ENCODE results near the gene BRAT1. TPM values are rescaled to one million over a fixed set of nuclear protein-coding genes. Genes with fewer than 3 reads are reported as not detected.

The BRAT1 gene
- total and polyA plus RNA-seq, 2 experiments from 2014 or later = 32.5 to 76.8 TPM

DNA sequence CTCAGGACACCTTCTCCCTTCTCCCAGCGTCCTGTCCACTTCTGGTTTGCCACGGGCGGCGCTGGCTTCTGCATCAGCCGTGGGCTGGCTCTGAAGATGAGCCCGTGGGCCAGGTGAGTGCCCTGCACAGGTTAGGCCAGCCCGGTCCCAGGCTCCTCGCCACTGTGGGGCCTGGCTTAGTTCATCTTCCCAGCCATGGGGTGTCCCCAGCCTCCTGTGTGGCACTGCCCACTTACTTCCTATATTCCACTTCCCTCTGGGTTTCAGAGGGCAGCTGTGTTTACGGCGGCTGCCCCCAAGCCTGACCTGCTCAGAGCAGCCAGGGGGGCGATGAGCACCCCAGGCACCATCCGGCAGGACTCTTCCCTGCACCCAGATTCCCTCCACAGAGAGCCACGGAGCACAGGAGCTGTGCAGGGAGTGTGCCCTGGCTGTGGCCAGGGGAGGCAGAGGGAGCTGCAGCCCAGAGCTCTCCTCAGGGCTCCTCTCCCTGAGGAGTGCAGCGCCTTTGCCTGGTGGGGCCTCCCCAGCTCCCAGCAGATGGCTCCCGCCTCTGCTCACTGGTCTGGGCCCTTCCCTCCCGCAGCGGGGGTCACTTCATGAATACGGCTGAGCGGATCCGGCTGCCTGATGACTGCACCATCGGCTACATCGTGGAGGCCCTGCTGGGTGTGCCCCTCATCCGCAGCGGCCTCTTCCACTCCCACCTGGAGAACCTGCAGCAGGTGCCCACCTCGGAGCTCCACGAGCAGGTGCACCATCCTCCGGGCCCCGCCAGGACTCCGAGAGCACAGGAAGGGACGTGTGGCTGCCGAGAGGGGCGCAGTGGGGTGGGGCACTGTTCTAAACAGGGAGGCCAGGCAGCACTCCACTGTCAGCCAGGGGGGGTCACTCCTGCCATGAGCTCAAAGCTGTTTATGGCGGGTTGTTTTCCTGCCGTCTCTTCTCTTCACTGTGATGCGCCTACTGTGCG lies 29.4 kb downstream of the BRAT1 start:
- Histone ChIP-seq H3F3A (replicated peaks; ENCODE audit: low read depth) (0 out of 2 replicates have a peak, but pooled peaks cover 6% of the 10 kb centered on the region), H3K4me3 (no peak overlapping the region; the same call in 1 of the 2 replicates), H4K20me1 (replicated peaks; ENCODE audit: insufficient read depth) (no peaks in the 10 kb centered on the region), H3K79me2 (replicated peaks; ENCODE audit: insufficient read depth) (peaks cover 10% of the 10 kb centered on the region), H3K4me2 (peak overlapping the region; percentile 92; the same call in 1 of the 2 replicates), H3K9me2 (ENCODE audit: insufficient read depth) (no peaks in the 10 kb centered on the region), H3K27ac (ENCODE audit: low read depth) (0 out of 2 replicates have a peak overlapping the region, but pooled peaks have one; percentile 26), H3K4me1 (ENCODE audit: insufficient read depth) (peaks cover 49% of the 10 kb centered on the region), H3K36me3 (ENCODE audit: insufficient read depth) (no peaks in the 10 kb centered on the region; the same call in 1 of the 2 replicates), H2AFZ (no peak overlapping the region), H3K27me3 (ENCODE audit: insufficient read depth) (peaks cover under 1% of the 10 kb centered on the region)
- no peak for TF ChIP-seq CREB1 (CRISPR knock-in tag; IDR thresholded peaks at IDR 0.05; ENCODE audit: low read depth)
- no peak for TF ChIP-seq NANOG (IDR thresholded peaks at IDR 0.05; ENCODE audit: borderline replicate concordance)
- TF ChIP-seq CTCF (conservative IDR thresholded peaks at IDR 0.05; ENCODE audit: low read depth in 2 of 2) = no peak; a peak in 1 of 4 replicates
- TF ChIP-seq, protein P1, sequence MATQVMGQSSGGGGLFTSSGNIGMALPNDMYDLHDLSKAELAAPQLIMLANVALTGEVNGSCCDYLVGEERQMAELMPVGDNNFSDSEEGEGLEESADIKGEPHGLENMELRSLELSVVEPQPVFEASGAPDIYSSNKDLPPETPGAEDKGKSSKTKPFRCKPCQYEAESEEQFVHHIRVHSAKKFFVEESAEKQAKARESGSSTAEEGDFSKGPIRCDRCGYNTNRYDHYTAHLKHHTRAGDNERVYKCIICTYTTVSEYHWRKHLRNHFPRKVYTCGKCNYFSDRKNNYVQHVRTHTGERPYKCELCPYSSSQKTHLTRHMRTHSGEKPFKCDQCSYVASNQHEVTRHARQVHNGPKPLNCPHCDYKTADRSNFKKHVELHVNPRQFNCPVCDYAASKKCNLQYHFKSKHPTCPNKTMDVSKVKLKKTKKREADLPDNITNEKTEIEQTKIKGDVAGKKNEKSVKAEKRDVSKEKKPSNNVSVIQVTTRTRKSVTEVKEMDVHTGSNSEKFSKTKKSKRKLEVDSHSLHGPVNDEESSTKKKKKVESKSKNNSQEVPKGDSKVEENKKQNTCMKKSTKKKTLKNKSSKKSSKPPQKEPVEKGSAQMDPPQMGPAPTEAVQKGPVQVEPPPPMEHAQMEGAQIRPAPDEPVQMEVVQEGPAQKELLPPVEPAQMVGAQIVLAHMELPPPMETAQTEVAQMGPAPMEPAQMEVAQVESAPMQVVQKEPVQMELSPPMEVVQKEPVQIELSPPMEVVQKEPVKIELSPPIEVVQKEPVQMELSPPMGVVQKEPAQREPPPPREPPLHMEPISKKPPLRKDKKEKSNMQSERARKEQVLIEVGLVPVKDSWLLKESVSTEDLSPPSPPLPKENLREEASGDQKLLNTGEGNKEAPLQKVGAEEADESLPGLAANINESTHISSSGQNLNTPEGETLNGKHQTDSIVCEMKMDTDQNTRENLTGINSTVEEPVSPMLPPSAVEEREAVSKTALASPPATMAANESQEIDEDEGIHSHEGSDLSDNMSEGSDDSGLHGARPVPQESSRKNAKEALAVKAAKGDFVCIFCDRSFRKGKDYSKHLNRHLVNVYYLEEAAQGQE (IDR thresholded peaks at IDR 0.05; ENCODE audit: unreplicated experiment) = no peak
- TF ChIP-seq ZNF462 (CRISPR knock-in tag; IDR thresholded peaks at IDR 0.05) = no peak
- no peak for TF ChIP-seq POLR2AphosphoS5 (IDR thresholded peaks at IDR 0.05; ENCODE audit: low read depth)
- TF ChIP-seq ZNF114 (CRISPR knock-in tag; IDR thresholded peaks at IDR 0.05) = no peak
- TF ChIP-seq EZH2phosphoT487 (IDR thresholded peaks at IDR 0.05; ENCODE audit: unreplicated experiment) = no peak
- TF ChIP-seq EZH2 (IDR thresholded peaks at IDR 0.05; ENCODE audit: low read depth, unreplicated experiment) = no peak
- TF ChIP-seq, protein P2, sequence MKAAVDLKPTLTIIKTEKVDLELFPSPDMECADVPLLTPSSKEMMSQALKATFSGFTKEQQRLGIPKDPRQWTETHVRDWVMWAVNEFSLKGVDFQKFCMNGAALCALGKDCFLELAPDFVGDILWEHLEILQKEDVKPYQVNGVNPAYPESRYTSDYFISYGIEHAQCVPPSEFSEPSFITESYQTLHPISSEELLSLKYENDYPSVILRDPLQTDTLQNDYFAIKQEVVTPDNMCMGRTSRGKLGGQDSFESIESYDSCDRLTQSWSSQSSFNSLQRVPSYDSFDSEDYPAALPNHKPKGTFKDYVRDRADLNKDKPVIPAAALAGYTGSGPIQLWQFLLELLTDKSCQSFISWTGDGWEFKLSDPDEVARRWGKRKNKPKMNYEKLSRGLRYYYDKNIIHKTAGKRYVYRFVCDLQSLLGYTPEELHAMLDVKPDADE (IDR thresholded peaks at IDR 0.05) = no peak
- no peak for TF ChIP-seq ZNF331 (CRISPR knock-in tag; IDR thresholded peaks at IDR 0.05; ENCODE audit: low read depth)
- no peak for TF ChIP-seq JUNB (IDR thresholded peaks at IDR 0.05; ENCODE audit: unreplicated experiment)
- no peak for TF ChIP-seq STAT1 (IDR thresholded peaks at IDR 0.05; ENCODE audit: unreplicated experiment)
- H3K27ac Mint-ChIP-seq = no peak overlapping the region
- ATAC-seq (no peak), DNase-seq (ENCODE audit: low spot score) (peak; percentile 42)
- peaks cover 14% of the 10 kb centered on the region for H3K27me3 Mint-ChIP-seq (ENCODE audit: insufficient read depth, low read depth, poor library complexity)
- H3K4me1 Mint-ChIP-seq = peaks cover 43% of the 10 kb centered on the region
- H3K4me3 Mint-ChIP-seq = no peak overlapping the region
- H3K36me3 Mint-ChIP-seq (ENCODE audit: low read depth) = peaks cover 16% of the 10 kb centered on the region; the same call in 1 of the 3 replicates
- H3K9me3 Mint-ChIP-seq = no peaks in the 10 kb centered on the region
